ENCODE results near the gene ZNF669. TPM values are rescaled to one million over a fixed set of nuclear protein-coding genes. Genes with fewer than 3 reads are reported as not detected.

Gene ZNF669
- total RNA-seq, 1 donor from 2014 or later, result 6.2 TPM

DNA sequence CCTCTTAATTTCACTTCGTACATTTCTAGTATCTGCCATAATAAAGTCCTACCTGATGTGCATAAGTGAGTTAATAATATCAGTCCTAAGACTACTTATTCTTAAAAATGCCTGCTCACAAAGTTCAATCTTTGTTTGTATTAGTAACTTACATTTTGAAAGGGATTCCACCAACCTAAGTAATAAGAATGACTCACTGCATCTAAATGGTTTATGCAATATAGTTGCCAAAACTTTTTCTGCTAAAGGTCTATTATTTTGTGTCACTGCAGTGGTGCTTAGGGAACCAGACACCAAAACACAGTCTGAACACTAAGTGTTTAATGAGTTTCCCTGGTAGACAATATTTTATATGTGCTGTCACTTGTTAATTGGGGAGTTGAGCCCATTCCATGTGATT, 1.8 kb downstream of the ZNF669 start:
- no peak overlapping the region for H3K27ac Mint-ChIP-seq
- peaks cover 31% of the 10 kb centered on the region for H3K9me3 Mint-ChIP-seq
- no peak for DNase-seq
- peaks cover 8% of the 10 kb centered on the region for H3K4me1 Mint-ChIP-seq
- H3K4me3 Mint-ChIP-seq, result no peak overlapping the region
- H3K36me3 Mint-ChIP-seq (ENCODE audit: low read depth), result peaks cover 56% of the 10 kb centered on the region
- intact Hi-C loops (cut with micrococcal nuclease), result loop anchor here (10.0 kb wide), 1 partner anchor 72 kb away; the partner anchor contains the start of gene ZNF124
- H3K27me3 Mint-ChIP-seq, result peaks cover 4% of the 10 kb centered on the region

GRCh38 chr1:247100676-247101279, 3.4 kb downstream of the ZNF669 start:
- peaks cover 27% of the 10 kb centered on the region for H3K9me3 Mint-ChIP-seq
- intact Hi-C loops (cut with micrococcal nuclease), result loop anchor here (10.0 kb wide), 1 partner anchor 74 kb away; the partner anchor contains the start of gene ZNF124

DNA sequence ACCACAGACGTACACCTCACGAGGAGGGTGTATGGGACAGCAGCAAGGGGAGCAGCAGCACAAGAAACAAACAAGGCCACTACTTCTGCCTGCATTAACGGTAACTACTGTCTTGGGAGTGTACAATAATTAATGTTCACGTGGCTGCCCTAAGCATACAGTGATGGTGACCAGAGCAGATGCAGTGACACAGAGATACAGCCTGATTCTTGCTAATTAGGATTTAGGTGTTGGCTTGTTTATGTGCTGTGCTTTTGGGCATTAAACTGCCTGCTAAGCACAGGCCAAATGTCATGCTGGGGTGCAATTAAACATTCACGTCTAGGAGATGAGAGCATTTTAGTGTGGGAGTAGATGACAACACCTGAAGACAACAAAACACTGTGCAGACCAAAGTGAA, 7.2 kb downstream of the ZNF669 start:
- Mint-ChIP-seq H3K27ac (no peak overlapping the region), H3K36me3 (ENCODE audit: low read depth) (peaks cover 54% of the 10 kb centered on the region), H3K9me3 (peaks cover 18% of the 10 kb centered on the region), H3K4me1 (no peaks in the 10 kb centered on the region), H3K4me3 (no peak overlapping the region), H3K27me3 (no peaks in the 10 kb centered on the region)
- no peak for DNase-seq
- intact Hi-C loops (cut with micrococcal nuclease), result no loop called here

More at GRCh38 chr1:247100676-247101279, 3.4 kb downstream of the ZNF669 start:
- peaks cover 8% of the 10 kb centered on the region for H3K4me1 Mint-ChIP-seq
- peaks cover 63% of the 10 kb centered on the region for H3K36me3 Mint-ChIP-seq (ENCODE audit: low read depth)
- no peak overlapping the region for H3K4me3 Mint-ChIP-seq
- H3K27ac Mint-ChIP-seq, result no peak overlapping the region
- H3K27me3 Mint-ChIP-seq, result no peaks in the 10 kb centered on the region
- no peak for DNase-seq

- Mint-ChIP-seq H3K36me3 (ENCODE audit: low read depth) (peaks cover 50% of the 10 kb centered on the region), H3K27ac (no peak overlapping the region), H3K27me3 (no peaks in the 10 kb centered on the region), H3K4me3 (no peak overlapping the region), H3K9me3 (peaks cover 18% of the 10 kb centered on the region), H3K4me1 (no peaks in the 10 kb centered on the region)
- no peak for DNase-seq
- intact Hi-C loops (cut with micrococcal nuclease), result no loop called here
Observed at GRCh38 chr1:247096544-247096943, 7.6 kb downstream of the ZNF669 start.

DNA sequence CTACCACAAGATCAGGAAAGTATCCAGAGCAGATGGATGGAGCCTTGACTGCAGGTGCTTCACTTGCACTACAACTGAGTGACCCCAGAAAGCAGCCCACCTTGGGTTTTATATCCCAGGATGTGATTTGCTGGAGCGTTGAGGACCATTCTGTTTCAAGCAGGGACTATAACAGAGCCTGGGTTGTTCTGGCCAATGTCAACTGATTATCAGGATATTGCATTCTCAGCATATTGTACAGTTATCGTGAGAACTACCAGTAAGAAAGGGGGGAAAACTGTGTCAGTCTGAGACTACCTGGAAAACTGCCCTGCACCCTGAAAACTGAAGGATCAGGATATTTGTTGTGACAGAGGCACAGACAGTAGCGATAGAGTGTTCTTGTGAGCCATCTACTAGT, 8.0 kb downstream of the ZNF669 start:
- H3K36me3 Mint-ChIP-seq (ENCODE audit: low read depth), result peaks cover 45% of the 10 kb centered on the region
- H3K4me3 Mint-ChIP-seq, result no peak overlapping the region
- no peak for DNase-seq
- peaks cover 17% of the 10 kb centered on the region for H3K9me3 Mint-ChIP-seq
- intact Hi-C loops (cut with micrococcal nuclease), result no loop called here
- no peaks in the 10 kb centered on the region for H3K4me1 Mint-ChIP-seq
- no peaks in the 10 kb centered on the region for H3K27me3 Mint-ChIP-seq
- H3K27ac Mint-ChIP-seq, result no peak overlapping the region

DNA sequence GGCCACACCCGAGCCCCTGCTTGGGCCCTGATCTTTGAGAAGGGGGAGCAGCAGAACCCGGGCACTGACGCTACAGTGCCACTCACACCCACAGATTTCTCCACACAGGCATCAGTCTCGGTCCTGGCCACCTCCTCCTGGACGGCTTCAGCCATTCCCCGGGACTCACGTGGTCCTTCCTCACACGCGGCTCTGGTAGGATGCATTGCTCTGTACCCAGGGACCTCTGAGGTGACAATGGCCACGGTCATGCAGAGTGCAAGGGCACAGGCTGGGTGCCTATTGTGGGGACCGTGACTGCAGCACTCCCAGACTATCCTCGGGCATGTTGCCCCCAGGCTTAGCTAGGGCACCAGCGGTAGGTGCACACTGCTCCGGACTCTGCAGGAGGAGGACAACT, 13.7 kb downstream of the ZNF669 start:
- intact Hi-C loops (cut with micrococcal nuclease), result no loop called here
- Mint-ChIP-seq H3K4me1 (no peaks in the 10 kb centered on the region), H3K9me3 (peaks cover 4% of the 10 kb centered on the region), H3K27me3 (no peaks in the 10 kb centered on the region), H3K36me3 (ENCODE audit: low read depth) (no peaks in the 10 kb centered on the region), H3K4me3 (no peak overlapping the region), H3K27ac (no peak overlapping the region)
- DNase-seq, result no peak

- peaks cover 4% of the 10 kb centered on the region for H3K9me3 Mint-ChIP-seq
- H3K4me3 Mint-ChIP-seq, result no peak overlapping the region
- H3K36me3 Mint-ChIP-seq (ENCODE audit: low read depth), result no peaks in the 10 kb centered on the region
- H3K27me3 Mint-ChIP-seq, result no peaks in the 10 kb centered on the region
- H3K27ac Mint-ChIP-seq, result no peak overlapping the region
- intact Hi-C loops (cut with micrococcal nuclease), result no loop called here
- no peak for DNase-seq
- H3K4me1 Mint-ChIP-seq, result no peaks in the 10 kb centered on the region
Observed at GRCh38 chr1:247089616-247090375, 14.4 kb downstream of the ZNF669 start.

- no peaks in the 10 kb centered on the region for H3K27me3 Mint-ChIP-seq
- H3K4me1 Mint-ChIP-seq, result no peaks in the 10 kb centered on the region
- H3K9me3 Mint-ChIP-seq, result peaks cover 4% of the 10 kb centered on the region
- DNase-seq, result no peak
- no peaks in the 10 kb centered on the region for H3K36me3 Mint-ChIP-seq (ENCODE audit: low read depth)
- H3K27ac Mint-ChIP-seq, result no peak overlapping the region
- no peak overlapping the region for H3K4me3 Mint-ChIP-seq
- intact Hi-C loops (cut with micrococcal nuclease), result no loop called here
Observed at GRCh38 chr1:247088967-247089366, 15.2 kb downstream of the ZNF669 start.

- DNase-seq, result no peak
- peaks cover 9% of the 10 kb centered on the region for H3K9me3 Mint-ChIP-seq
- H3K27me3 Mint-ChIP-seq, result peaks cover 5% of the 10 kb centered on the region
- intact Hi-C loops (cut with micrococcal nuclease), result no loop called here
- no peaks in the 10 kb centered on the region for H3K4me1 Mint-ChIP-seq
- H3K36me3 Mint-ChIP-seq (ENCODE audit: low read depth), result no peaks in the 10 kb centered on the region
- no peak overlapping the region for H3K27ac Mint-ChIP-seq
- H3K4me3 Mint-ChIP-seq, result no peak overlapping the region
Observed at GRCh38 chr1:247087256-247087655, 16.9 kb downstream of the ZNF669 start.

- H3K27me3 Mint-ChIP-seq, result peaks cover 7% of the 10 kb centered on the region
- intact Hi-C loops (cut with micrococcal nuclease), result no loop called here
- peaks cover 7% of the 10 kb centered on the region for H3K9me3 Mint-ChIP-seq
Observed at GRCh38 chr1:247085310-247085709, 18.8 kb downstream of the ZNF669 start.

DNA sequence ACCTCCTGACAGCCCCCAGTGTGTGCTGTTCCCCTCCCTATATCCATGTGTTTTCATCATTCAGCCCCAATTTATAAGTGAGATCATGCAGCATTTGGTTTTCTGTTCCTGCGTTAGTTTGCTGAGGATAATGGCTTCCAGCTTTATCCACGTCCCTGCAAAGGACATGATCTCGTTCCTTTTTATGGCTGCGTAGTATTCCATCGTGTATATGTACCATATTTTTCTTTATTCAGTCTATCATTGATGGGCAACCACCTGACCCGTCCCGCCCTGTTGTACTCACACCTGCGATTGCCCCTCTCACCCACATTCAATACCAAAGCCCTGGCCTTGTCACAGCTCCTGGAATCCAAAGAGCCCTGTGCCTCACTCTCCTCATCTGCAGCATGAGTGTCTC, 19.4 kb downstream of the ZNF669 start:
- peaks cover 7% of the 10 kb centered on the region for H3K9me3 Mint-ChIP-seq
- H3K4me1 Mint-ChIP-seq, result no peaks in the 10 kb centered on the region
- no peak for DNase-seq
- intact Hi-C loops (cut with micrococcal nuclease), result no loop called here
- H3K27ac Mint-ChIP-seq, result no peak overlapping the region
- H3K4me3 Mint-ChIP-seq, result no peak overlapping the region
- H3K27me3 Mint-ChIP-seq, result peaks cover 7% of the 10 kb centered on the region
- no peaks in the 10 kb centered on the region for H3K36me3 Mint-ChIP-seq (ENCODE audit: low read depth)

More at GRCh38 chr1:247085310-247085709, 18.8 kb downstream of the ZNF669 start:
- no peak for DNase-seq
- Mint-ChIP-seq H3K4me3 (no peak overlapping the region), H3K4me1 (no peaks in the 10 kb centered on the region), H3K27ac (no peak overlapping the region), H3K36me3 (ENCODE audit: low read depth) (no peaks in the 10 kb centered on the region)

DNA sequence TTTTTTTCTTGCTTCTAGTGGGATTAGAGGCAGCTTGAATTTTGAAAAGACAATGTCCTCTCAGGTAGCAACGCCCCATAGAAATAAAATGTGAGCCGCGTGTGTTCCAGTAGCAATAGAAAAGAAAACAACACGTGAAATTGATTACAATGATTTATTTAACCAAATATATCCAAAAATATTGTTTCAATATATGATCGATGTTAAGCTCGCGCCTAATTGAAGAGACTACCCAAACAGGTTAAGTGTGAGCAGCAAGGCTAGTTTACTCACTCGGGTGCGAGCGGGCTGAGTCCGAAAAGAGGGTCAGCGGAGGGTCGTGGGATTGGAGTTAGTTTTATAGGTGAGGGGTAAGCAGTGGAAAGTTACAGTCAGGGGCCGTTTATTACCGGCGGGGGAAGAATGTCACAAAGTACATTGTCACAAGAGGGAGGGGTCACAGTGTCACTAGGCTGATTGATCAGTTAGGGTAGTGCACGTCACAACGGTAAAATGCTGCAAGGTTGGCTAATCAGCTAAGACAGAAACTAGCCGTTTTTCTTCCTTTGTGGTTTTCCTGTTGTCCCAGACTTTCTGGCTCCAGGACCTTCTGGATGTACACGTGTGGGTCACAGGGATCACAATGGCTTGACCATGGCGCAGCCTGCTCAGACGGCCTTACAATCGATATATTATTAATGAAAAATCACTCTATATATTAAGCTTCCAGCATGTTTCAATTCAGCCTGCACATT, 24.8 kb downstream of the ZNF669 start:
- Mint-ChIP-seq H3K36me3 (ENCODE audit: low read depth) (peaks cover 8% of the 10 kb centered on the region), H3K4me1 (peaks cover 12% of the 10 kb centered on the region), H3K4me3 (peak overlapping the region; percentile 94), H3K27me3 (peaks cover 7% of the 10 kb centered on the region), H3K9me3 (peaks cover 13% of the 10 kb centered on the region), H3K27ac (no peak overlapping the region)
- DNase-seq, result no peak
- intact Hi-C loops (cut with micrococcal nuclease), result loop anchor here (2.0 kb wide), 2 partner anchors 147 to 251 kb away; partner anchors contain the start of gene ZNF496

GRCh38 chr1:247078258-247079140, 25.7 kb downstream of the ZNF669 start, which contains the start of gene ZNF670:
TSS of gene ZNF670 (minus strand) at chr1:247078811. CDS start at chr1:247078596, 215 bp downstream.
- Mint-ChIP-seq H3K4me3 (peak within 1 kb of the TSS; percentile 94), H3K4me1 (peaks cover 12% of the 10 kb centered on the region), H3K36me3 (ENCODE audit: low read depth) (peaks cover 10% of the 10 kb centered on the region), H3K27ac (peak within 1 kb of the TSS; percentile 85), H3K9me3 (peaks cover 15% of the 10 kb centered on the region), H3K27me3 (peaks cover 7% of the 10 kb centered on the region)
- DNase-seq, result peak; percentile 96
- intact Hi-C loops (cut with micrococcal nuclease), result loop anchor here (1.0 to 2.0 kb wide), 4 partner anchors 26 to 252 kb away; partner anchors contain the start of genes ZNF496 and ZNF669
